GM21825 (cell line): ENCODE data around the gene TMEM185B.
"Not testable (repeated sequence)": the region's sequence is repeated elsewhere in the genome, so short reads cannot be mapped to it uniquely, and the experiment has no call there.

Experiments
- ATAC-seq: cut with Tn5 transposase; IDR thresholded peaks from one replicate; pipeline ENCODE4 v1.9.1; 2021; ENCODE audit warnings: mild to moderate bottlenecking, moderate library complexity; ENCODE audit not compliant: unreplicated experiment

TMEM185B gene

GRCh38 chr2:120235158-120235557 lies 12.0 kb upstream of the TMEM185B start:
- ATAC-seq: not testable (repeated sequence)

GRCh38 chr2:120233292-120233691 lies 10.1 kb upstream of the TMEM185B start:
- no peak for ATAC-seq

- ATAC-seq: peak; percentile 80
Observed at GRCh38 chr2:120231974-120232635, 8.9 kb upstream of the TMEM185B start.

GRCh38 chr2:120231564-120231973 lies 8.4 kb upstream of the TMEM185B start:
- ATAC-seq: peak; percentile 13

- ATAC-seq: no peak
Observed at GRCh38 chr2:120230515-120231471, 7.6 kb upstream of the TMEM185B start.

- no peak for ATAC-seq
Observed at GRCh38 chr2:120229341-120229740, 6.1 kb upstream of the TMEM185B start.

GRCh38 chr2:120228503-120228902 lies 5.3 kb upstream of the TMEM185B start:
- no peak for ATAC-seq

GRCh38 chr2:120227111-120227991 lies 4.2 kb upstream of the TMEM185B start:
- ATAC-seq: no peak

- ATAC-seq: no peak
Observed at GRCh38 chr2:120226316-120226715, 3.1 kb upstream of the TMEM185B start.

- ATAC-seq: no peak
Observed at GRCh38 chr2:120225549-120226065, 2.4 kb upstream of the TMEM185B start.

GRCh38 chr2:120224735-120225548 lies 1.7 kb upstream of the TMEM185B start:
- ATAC-seq: no peak

- ATAC-seq: no peak
Observed at GRCh38 chr2:120224256-120224655, 1.1 kb upstream of the TMEM185B start.

- no peak for ATAC-seq
Observed at GRCh38 chr2:120222186-120223033, 790 bp downstream of the TMEM185B start.

GRCh38 chr2:120221616-120222015 lies 1.6 kb downstream of the TMEM185B start:
- no peak for ATAC-seq

- ATAC-seq: no peak
Observed at GRCh38 chr2:120220756-120221155, 2.4 kb downstream of the TMEM185B start.

- no peak for ATAC-seq
Observed at GRCh38 chr2:120219766-120220165, 3.4 kb downstream of the TMEM185B start.

- ATAC-seq: no peak
Observed at GRCh38 chr2:120219291-120219690, 3.9 kb downstream of the TMEM185B start.

- ATAC-seq: no peak
Observed at GRCh38 chr2:120218181-120218580, 5.0 kb downstream of the TMEM185B start.

- ATAC-seq: no peak
Observed at GRCh38 chr2:120210270-120210693, 12.9 kb downstream of the TMEM185B start.
